Upper lobe of right lung (tissue), 1 donor: ENCODE measurements around the gene THSD4. TPM values are rescaled to one million over a fixed set of nuclear protein-coding genes. Genes with fewer than 3 reads are reported as not detected.
A peak's percentile ranks its signal among the peaks of the same experiment; 100 is the strongest.

Source experiments
- ATAC-seq: fragments of 200-7000 bp; cut with Tn5 transposase; one replicate; pipeline ENCODE4 v1.9.1; 2020; ENCODE audit warnings: mild to moderate bottlenecking, moderate library complexity
- DNase-seq: peaks from one replicate; pipeline ENCODE4 v3.0.0-alpha.2; 2020
- H3K27ac ChIP-seq: fragments of 200-600 bp; one replicate; pipeline ENCODE4 v1.8.0; 2022
- H3K27me3 ChIP-seq: fragments of 200-600 bp; one replicate; pipeline ENCODE4 v1.8.0; 2022; ENCODE audit warnings: mild to moderate bottlenecking
- H3K36me3 ChIP-seq: fragments of 200-600 bp; one replicate; pipeline ENCODE4 v1.8.0; 2022
- H3K4me1 ChIP-seq: fragments of 200-600 bp; one replicate; pipeline ENCODE4 v1.8.0; 2022
- H3K4me3 ChIP-seq: fragments of 200-600 bp; one replicate; pipeline ENCODE4 v1.8.0; 2022; ENCODE audit warnings: mild to moderate bottlenecking
- H3K9me3 ChIP-seq: fragments of 200-600 bp; one replicate; pipeline ENCODE4 v1.8.0; 2022
- CTCF ChIP-seq: fragments of 200-600 bp; IDR thresholded peaks from one replicate; pipeline ENCODE4 v1.8.0; 2022; ENCODE audit warnings: antibody characterized with exemption
- intact Hi-C: fragments of 100-400 bp; cut with DNase I; formaldehyde crosslinking; loops from one replicate; pipeline ENCODE4 v1.11.0; 2022
- total RNA-seq: library from RNA; stranded (reverse); fragmentation: NEBNext Ultra II Directional; extraction: Animal tissue kit (Norgen Biotek cat#: 25700); gene quantifications from one replicate; pipeline ENCODE4 v1.2.1, GENCODE V29; 2021
- donor health status: DM: no; HTN: yes; CAD: no; lungs with severe emphysema.

Gene THSD4
- total RNA-seq, 1 donor from 2014 or later = 25.6 TPM

GRCh38 chr15:71610728-71611552 lies 495.7 kb downstream of the THSD4 start:
- ATAC-seq = no peak
- Histone ChIP-seq H3K4me3 (no peak overlapping the region), H3K36me3 (no peaks in the 10 kb centered on the region), H3K27ac (no peak overlapping the region), H3K27me3 (no peaks in the 10 kb centered on the region), H3K4me1 (peaks cover 17% of the 10 kb centered on the region), H3K9me3 (no peaks in the 10 kb centered on the region)
- TF ChIP-seq CTCF = no peak
- intact Hi-C loops = no loop called here
- DNase-seq = no peak

GRCh38 chr15:71611553-71612396 lies 496.5 kb downstream of the THSD4 start:
- TF ChIP-seq CTCF = no peak
- Histone ChIP-seq H3K27me3 (no peaks in the 10 kb centered on the region), H3K36me3 (no peaks in the 10 kb centered on the region), H3K27ac (no peak overlapping the region), H3K9me3 (no peaks in the 10 kb centered on the region), H3K4me3 (no peak overlapping the region), H3K4me1 (peaks cover 17% of the 10 kb centered on the region)
- no peak for ATAC-seq
- intact Hi-C loops = no loop called here
- DNase-seq = no peak

- Histone ChIP-seq H3K4me3 (no peak overlapping the region), H3K27ac (no peak overlapping the region), H3K9me3 (no peaks in the 10 kb centered on the region), H3K36me3 (no peaks in the 10 kb centered on the region), H3K4me1 (peaks cover 17% of the 10 kb centered on the region), H3K27me3 (no peaks in the 10 kb centered on the region)
- no peak for DNase-seq
- intact Hi-C loops = no loop called here
- no peak for ATAC-seq
- TF ChIP-seq CTCF = no peak
Observed at GRCh38 chr15:71612397-71612722, 497.1 kb downstream of the THSD4 start.

- peak; percentile 26 for ATAC-seq
- Histone ChIP-seq H3K27me3 (no peaks in the 10 kb centered on the region), H3K27ac (peak overlapping the region; percentile 8), H3K4me1 (peaks cover 17% of the 10 kb centered on the region), H3K36me3 (no peaks in the 10 kb centered on the region), H3K4me3 (no peak overlapping the region), H3K9me3 (no peaks in the 10 kb centered on the region)
- no peak for TF ChIP-seq CTCF
- intact Hi-C loops = no loop called here
- no peak for DNase-seq
Observed at GRCh38 chr15:71612869-71613268, 497.6 kb downstream of the THSD4 start.

- DNase-seq = no peak
- no peak for ATAC-seq
- H3K9me3 ChIP-seq = no peaks in the 10 kb centered on the region
- H3K36me3 ChIP-seq = no peaks in the 10 kb centered on the region
- no peaks in the 10 kb centered on the region for H3K27me3 ChIP-seq
- H3K4me1 ChIP-seq = no peaks in the 10 kb centered on the region
- no peak for TF ChIP-seq CTCF
- intact Hi-C loops = no loop called here
- no peak overlapping the region for H3K4me3 ChIP-seq
- H3K27ac ChIP-seq = no peak overlapping the region
Observed at GRCh38 chr15:71623111-71623510, 507.8 kb downstream of the THSD4 start.
